Medulla oblongata (tissue), 1 donor: ENCODE results near the gene SIM1.
"Not testable (repeated sequence)": the region's sequence is repeated elsewhere in the genome, so short reads cannot be mapped to it uniquely, and the experiment has no call there.

Source experiments
- DNase-seq: peaks from one replicate; pipeline ENCODE4 v3.0.0-alpha.2; 2015; ENCODE audit errors: extremely low spot score

SIM1 gene

DNA sequence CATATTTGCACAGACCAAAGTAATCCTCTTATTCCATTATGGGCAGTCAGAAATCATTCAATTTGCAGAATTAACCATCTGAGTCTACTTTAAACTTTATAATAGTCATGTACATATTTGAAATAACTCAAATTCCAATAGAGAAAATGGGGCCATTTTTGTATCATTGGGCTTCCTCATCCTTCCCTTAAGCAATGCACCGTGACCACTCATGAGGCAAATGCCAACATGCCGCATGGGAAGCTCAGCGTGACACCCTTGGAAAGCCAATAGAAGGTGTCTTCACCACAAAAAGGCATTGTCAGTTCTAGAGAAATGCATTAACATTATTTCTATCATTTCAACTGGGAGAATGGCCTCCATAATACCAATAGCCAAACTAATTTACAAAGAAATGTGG, 38.5 kb downstream of the SIM1 start:
- no peak for DNase-seq

DNA sequence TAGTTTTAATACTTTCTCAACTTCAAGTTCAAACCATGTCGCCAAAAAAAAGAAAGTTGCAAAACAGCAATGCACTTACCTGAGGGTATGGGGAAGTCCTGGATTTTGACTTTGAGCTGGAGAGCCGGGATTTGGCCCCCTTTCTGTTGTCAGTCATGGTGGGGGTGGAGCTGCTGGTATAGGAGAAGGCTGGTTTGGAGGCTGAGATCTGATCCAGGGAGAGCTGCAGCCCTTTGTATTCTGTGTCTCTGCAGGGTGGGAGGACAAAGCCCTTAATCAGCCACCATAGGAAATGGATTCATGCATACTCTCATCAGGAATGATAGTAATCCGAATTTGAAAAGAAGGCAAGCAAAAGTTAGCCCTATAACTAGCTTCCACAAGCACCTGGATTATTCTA, 44.0 kb downstream of the SIM1 start:
- no peak for DNase-seq

DNA sequence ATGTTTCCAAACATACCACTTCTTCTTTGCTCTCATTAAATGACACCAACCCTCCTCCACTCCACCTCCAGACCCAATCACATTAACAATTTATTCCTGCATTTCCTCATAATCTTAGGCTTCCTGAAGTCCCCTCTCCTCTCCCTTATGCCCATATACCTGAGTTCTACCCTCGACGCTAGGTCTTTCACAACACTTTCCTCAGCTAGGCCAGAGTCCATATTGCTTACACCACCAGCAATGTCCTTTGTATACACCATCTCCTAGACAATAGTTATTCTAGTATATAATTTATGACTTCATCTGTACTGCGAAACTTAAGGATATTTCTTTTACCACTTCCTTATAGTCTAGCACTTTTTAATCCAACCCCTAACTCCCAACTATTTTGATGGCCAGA, 47.7 kb downstream of the SIM1 start:
- no peak for DNase-seq

DNA sequence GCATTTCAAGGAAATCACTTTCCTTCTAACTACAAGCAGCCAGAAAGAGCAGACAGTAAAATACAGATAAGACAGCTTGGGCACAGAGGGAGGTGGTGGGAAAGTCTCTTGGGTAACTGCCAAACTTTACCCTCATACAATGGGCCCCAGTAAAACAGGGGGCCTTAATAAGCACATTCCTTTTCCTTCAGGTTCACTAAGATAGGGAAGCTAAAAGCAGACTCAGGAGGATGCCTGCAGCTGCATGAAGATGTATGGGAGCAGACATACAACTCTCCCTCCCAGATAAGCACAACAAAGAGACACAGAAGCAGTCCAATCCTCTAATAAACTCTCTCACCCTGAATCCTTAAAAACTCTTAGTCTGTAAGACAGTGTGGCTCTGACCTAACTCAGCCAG, 49.0 kb downstream of the SIM1 start:
- no peak for DNase-seq

DNA sequence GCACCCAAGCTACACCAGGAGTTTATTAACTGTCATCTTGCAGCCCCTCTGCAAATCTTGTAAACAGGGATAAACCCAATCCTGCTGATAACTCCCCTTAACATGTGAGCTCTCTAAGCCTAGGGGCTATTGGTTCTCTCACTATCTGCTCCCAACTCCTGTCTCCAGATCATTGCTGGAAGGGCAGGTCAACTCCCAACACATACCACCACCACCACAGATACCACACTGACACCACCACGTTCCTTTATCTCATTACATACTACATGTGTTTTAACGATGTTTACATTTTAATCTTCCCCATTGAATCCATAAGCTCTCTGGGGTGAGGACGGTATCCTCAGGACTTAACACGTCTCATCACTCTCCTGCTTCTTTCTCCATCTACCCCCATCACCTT, 51.8 kb downstream of the SIM1 start:
- no peak for DNase-seq

DNA sequence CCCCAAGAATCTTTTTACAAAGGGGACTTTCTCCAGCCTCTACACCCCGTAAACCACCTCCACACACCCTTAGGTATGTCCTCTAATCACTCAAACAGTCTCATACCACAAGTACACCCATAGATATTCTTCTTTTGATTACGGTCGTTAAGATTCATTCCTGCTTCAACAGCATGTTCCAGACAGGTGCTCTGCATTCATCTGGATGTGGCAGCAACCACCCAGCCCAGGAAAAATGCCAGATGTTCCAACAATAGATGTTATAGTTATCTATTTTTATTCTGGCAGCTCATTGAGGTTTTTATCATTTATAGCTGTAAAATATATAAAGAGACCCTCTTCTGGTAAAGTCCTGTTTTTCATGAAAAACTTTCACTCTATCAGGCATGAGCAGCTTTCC, 60.7 kb downstream of the SIM1 start:
- DNase-seq = no peak

DNA sequence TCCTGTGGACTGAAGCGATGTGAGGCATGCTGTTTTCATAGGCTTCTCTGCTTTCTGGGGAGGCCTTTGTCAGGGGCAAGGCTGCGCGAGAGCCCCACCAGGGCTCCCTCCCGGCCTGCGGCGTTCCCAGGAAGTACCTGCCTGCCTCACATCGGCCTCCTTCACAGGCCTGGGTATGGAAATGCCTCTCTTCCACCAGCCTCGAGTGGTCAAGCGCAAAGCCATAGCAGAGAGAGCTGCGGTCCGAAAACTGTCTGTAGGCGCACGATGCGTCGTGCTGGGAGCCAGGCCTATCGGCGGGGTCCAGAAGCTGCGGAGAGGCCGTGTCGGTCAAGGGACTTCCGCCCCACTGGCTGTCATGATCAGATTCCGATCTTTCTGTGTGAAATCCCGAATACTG, 71.2 kb downstream of the SIM1 start:
- DNase-seq = no peak

DNA sequence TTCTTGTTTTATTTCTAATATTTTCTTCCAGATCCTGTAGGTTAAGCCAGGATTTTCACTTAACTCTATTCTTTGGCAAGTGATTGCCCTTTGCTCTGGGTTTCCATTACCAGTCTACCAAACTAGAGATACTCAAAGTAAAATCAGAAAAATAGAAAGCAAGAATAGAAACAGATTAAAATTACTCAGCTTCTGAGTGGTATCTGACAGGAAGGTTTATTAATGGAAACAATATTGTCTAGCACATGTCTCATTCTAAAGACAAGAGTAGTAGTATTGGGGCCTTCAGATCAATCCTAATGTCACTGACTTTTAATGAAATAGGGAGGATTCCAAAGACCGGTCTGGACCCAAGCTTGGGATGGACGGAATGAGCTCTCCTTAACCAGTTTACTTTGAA, 72.3 kb downstream of the SIM1 start:
- DNase-seq = no peak

DNA sequence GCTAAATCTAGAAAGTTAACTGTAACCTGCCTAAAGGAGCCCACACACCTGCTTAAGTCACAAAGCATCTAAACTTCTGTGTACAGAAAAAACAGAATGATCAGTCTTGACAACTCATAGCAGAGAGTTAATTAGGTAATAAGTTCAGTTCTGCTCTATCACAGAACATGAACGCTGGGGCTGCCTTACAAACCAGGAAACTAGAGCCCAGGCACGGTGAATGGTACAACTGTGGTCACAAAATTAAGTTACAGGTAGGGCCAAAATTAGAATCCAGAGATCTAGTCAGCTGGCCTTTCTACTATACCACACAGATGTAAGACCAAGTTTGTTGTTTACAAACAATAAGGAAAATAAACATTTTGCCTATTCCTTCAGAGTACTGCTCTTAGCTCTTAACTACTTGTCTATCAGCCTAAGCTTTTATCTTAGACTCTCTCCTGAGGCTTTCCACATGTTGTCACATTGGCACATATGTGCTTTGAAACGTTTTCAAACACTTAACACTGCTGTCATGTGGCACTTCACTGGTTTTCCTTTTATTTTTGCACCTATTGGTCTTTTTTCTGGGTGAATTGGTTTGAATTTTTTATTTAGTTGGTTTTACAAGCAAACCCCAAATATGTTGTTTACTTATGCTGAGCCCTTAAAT, 75.7 kb downstream of the SIM1 start:
- DNase-seq = no peak

DNA sequence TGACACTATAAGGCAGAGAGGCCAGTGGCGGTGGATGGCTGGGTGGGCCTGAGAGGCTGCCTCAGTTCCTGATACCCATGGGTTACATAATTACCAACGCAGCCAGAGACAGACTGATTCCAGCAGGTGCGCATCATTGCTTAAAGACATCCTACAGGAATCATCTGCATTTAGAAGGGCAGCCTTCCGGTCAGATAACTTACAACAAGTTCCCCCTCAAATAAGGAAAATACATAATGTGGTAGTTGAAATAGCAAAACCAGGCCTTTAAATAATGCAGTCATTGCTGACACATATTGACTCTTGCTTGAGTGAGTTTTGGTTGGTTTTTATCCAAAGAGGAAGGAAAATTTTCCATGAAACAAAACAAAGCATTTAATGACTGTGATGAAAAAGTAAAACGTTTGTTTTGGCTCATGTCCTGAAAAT, 81.9 kb downstream of the SIM1 start:
- DNase-seq = no peak

DNA sequence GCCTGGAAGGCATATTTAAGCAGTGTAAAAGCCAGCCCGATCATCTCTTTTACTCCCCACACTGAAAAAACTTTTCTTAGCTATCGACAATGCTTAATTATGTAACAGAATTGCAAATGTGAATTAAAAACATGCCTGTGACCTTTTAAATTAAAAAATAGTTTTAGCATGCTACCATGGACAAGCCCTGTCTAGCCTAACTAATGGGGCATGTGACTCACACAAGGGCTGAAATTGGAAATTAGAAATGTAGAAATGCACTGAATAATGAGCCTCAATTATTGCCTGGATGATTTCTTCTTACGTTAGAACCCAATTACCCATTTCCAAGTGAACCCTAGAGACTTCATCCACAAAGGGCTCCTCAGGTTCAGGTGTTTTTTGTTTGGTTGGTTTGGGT, 82.7 kb downstream of the SIM1 start:
- no peak for DNase-seq

DNA sequence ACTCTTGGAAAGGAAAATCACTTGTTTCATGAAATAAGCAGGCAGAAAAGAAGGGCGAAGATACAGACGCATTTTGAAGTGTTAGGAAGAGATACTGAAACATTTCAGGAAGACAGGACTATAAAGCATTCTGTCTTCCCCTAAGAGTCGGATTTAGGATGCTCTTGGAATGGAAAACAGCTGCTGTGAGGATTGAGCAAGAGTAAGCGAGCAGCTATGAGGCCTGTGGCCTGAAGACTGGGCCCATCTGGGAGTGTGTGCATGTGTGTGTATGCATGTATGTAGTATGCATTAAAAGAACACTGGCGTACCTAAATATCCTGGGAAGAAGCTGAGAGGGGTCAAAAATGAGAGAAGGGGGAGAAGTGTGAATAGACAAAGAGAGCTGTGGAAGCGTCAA, 83.6 kb downstream of the SIM1 start:
- DNase-seq = no peak

DNA sequence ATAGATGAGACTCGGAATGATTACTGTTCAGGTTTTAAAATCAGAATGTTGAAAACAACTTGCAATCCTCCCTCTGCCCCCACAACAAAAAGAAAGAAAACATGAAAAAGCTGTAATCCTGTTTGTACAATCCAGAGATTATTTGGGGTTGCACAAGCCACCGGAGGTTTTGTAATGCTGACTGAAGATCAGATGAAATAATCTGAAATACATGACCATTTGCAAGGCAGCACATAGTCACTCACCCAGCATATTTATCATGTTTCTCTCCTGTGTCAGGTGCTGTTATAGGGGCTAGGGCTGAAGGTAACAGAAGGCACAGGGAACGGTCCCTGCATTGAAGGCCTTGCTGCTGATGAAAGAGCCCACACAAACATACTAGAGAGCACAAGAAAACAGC, 85.3 kb downstream of the SIM1 start:
- DNase-seq = no peak

DNA sequence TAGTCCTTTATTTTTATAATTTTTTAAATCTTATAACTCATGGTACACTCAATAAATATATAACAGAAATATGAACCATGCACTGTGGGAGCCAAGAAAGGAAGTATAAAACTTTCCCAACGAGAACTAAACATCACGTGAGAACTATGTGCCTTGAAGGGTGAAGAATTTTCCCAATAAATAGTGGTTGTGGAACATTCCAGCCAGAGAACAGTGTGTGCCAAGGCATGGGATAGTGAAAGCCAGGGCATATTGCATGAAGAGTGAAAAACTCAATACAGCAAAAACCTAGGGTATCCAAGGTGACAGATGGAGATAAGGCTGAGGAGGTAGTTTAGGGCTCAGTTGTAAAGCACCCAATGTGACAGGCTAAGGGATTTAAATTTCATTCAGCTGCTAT, 86.1 kb downstream of the SIM1 start:
- DNase-seq = no peak

DNA sequence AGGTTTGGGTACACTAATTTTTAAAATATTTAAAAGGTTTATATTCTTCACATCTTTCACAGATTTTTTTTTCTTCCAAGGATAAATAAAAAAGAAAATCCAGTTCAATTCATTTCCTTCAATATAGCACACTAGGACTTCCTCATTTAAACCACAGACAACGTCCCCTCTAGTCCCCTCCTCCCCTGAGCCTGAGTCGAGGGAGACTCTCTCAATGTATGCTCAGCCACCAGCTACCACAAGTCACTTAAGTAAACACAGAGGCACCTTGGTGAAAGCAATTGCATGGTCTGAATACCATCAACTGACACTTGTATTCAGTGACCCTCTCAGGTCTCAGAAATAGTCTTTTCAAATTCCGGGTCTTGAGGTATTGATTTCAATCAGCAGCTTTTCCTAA, 88.6 kb downstream of the SIM1 start:
- no peak for DNase-seq

DNA sequence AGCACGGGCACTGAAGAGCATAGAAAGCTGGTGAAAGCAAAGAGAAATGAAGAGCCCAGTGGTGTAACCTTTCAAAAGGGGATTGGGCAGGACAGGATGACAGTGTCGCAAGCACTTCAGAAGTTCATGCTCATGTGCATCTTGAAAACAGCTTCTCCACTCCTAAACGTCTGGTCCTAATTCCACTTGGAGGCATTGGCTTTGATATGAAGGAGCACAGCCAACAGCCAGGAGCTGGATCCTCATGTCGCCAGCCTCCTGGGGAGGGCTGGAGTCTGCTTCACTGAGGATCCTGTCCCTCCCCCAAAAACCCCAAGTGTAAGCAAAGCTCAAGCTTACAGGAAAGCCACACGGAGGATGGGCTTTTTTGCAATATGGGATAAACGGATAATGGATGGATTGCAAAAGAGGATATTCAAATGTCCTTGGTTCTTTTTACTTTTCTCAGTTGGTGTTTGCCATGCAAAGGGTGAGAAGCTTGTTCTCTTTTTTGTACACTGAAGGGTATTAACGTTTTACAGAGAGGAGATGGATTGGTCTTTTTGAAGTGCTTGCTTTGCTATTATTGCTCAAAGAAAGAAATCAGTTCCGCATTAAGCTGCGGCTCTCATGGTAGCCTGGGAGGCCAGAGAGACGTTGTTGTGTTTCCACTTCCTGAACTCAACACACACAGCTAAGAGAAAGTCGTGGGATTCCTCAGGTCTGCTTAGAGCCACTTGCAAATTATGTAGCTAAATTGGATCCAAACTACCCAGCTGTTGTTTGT, 92.2 kb downstream of the SIM1 start:
- DNase-seq = no peak

DNA sequence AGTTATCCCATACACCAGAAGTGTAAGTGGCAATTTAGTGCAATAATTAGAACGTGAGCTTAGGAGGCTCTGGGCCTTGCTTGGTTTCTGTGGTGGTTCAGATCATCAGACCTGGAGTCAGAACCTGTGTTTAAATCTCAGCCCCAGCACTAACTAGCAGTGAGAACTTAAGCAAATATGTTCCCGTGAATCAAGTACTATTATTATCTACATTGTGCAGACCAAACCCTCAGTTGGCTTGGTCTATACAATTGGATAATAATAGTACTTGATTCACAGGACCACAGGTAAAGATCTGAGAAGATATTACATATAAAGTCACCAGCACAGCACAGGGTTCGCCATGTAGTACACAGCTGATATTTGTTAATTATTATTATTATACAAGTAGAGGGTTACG, 93.1 kb downstream of the SIM1 start:
- no peak for DNase-seq

DNA sequence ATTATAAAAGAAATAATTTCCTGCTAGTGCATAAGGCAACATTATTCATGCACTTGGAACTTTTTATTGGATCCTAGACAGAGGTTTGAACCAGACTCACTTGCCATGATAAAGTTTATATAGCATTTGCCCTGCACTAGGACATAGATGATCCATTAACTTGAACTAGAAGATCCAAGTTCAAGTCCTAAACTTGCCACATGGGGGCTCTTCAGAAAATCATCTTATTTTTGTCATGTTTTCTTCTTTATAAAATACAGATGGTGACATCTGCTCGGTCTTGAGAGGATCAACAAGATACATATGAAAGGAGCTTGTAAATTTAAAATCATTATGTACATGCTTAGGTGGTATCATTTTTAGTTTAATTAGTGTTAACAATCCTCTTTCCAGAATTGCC, 94.5 kb downstream of the SIM1 start:
- DNase-seq = no peak

DNA sequence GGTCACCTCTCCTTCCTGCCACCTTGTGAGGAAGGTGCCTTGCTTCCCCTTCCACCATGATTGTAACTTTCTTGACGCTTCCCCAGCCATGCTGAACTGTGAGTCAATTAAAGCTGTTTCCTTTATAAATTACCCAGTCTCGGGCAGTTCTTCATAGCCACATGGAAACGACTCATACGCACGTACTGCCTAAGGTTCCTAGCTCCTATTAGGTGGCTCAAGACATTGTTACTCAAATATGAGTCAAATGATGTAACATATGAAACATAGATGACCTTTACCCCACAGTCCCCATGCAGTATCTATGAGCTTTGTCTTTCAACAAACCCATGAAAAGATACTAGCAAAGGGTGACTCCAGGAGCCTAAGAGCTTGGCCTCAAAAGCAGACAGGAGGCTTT, 98.3 kb downstream of the SIM1 start:
- DNase-seq = no peak

DNA sequence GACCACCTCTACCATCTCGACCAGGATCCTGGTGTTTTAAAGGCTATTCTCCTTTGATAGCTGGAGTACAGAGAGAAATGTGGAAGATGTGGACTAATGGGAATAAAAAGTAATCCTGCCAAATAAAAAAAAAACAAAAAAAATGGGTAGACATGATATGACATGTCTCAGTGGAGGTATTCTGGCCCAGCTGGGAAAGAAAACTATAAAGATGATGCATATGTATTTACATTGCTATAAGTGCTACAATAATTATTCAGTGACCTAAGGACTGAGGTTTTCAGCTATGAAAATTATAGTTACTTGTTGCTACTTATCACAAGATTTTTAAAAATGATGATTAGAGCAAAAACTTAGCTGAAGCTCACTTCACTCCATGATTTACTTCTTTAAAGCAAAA, 101.1 kb downstream of the SIM1 start:
- DNase-seq = no peak

DNA sequence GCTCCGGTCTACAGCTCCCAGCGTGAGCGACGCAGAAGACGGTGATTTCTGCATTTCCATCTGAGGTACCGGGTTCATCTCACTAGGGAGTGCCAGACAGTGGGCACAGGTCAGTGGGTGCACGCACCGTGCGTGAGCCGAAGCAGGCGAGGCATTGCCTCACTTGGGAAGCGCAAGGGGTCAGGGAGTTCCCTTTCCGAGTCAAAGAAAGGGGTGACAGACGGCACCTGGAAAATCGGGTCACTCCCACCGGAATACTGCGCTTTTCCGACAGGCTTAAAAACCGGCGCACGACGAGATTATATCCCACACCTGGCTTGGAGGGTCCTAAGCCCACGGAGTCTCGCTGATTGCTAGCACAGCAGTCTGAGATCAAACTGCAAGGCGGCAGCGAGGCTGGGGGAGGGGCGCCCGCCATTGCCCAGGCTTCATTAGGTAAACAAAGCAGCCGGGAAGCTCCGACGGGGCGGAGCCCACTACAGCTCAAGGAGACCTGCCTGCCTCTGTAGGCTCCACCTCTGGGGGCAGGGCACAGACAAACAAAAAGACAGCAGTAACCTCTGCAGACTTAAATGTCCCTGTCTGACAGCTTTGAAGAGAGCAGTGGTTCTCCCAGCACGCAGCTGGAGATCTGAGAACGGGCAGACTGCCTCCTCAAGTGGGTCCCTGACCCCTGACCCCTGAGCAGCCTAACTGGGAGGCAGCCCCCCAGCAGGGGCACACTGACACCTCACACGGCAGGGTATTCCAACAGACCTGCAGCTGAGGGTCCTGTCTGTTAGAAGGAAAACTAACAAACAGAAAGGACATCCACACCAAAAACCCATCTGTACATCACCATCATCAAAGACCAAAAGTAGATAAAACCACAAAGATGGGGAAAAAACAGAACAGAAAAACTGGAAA, 109.7 kb downstream of the SIM1 start:
- not testable (repeated sequence) for DNase-seq

DNA sequence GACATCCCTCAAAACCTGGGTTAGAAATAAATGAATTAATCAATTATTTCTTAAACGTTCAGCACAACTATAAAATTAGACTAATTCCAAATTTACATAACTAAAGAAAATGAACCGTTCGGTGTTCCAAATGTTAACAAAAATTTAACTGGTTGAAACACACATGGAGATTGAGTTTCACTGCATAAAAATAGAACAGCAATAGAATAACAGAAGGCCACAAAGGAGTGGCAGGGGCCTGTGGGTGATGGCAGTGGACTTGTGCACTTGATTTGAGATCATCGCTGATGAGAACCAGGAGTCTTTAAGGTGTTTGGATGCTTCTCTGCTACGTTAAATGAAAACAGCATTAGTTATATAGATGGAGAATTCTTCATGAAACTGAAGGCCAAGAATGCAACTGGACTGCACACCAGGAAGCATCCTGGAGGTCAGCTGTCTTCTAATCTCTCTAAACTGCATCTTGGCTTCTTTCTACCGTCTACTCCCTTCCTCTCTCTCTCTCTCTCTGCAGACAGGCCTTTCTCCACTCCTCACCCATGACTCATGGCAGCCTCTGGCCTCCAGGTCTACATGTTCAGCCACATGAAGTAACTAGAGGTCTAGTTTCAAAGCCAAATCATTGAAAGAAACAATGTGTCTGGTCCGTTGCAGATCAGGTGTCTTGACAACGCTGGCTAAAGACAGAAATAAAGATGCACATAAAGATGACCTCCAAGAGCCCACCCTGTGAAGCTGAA, 111.3 kb downstream of the SIM1 start:
- no peak for DNase-seq
